HepG2 (cell line): ENCODE results near the gene PLVAP. TPM values are rescaled to one million over a fixed set of nuclear protein-coding genes. Genes with fewer than 3 reads are reported as not detected.

Experiments
- ATF7-NPFF ChIP-seq: sonication (generic); formaldehyde crosslinking; IDR thresholded peaks from 2 replicates; pipeline ENCODE4 v1.8.1; 2023; ENCODE audit warnings: mild to moderate bottlenecking, low read depth, missing genetic modification reagents, moderate library complexity
- CHD2 ChIP-seq: IDR thresholded peaks from 2 replicates; pipeline ENCODE4 v1.6.1; 2011; ENCODE audit warnings: low read depth, low read length, improper control_type of control experiment
- DR1 ChIP-seq: sonication (generic); formaldehyde crosslinking; IDR thresholded peaks from 2 replicates; pipeline ENCODE4 v1.8.0; 2021; ENCODE audit warnings: mild to moderate bottlenecking, missing genetic modification reagents, inconsistent platforms
- DZIP1 ChIP-seq: sonication (generic); formaldehyde crosslinking; IDR thresholded peaks from 2 replicates; pipeline ENCODE4 v1.5.0; 2020; ENCODE audit warnings: mild to moderate bottlenecking, missing genetic modification reagents
- FOXC1 ChIP-seq: sonication (generic); formaldehyde crosslinking; IDR thresholded peaks from 2 replicates; pipeline ENCODE4 v1.8.0; 2022; ENCODE audit warnings: mild to moderate bottlenecking, missing genetic modification reagents, borderline replicate concordance
- ISL2 ChIP-seq: sonication (generic); formaldehyde crosslinking; IDR thresholded peaks from 2 replicates; pipeline ENCODE4 v1.5.0; 2020; ENCODE audit warnings: missing genetic modification reagents
- MATR3 ChIP-seq: sonication (generic); formaldehyde crosslinking; IDR thresholded peaks from 2 replicates; pipeline ENCODE4 v1.4.0; 2020; ENCODE audit warnings: missing genetic modification reagents
- NR2F1 ChIP-seq, 2 experiments: fragments of 450-650 bp in 1 of 2; formaldehyde crosslinking in 1 of 2; IDR thresholded peaks; 2 replicates each; pipeline versions ENCODE4 v1.5.0 to v1.6.1; 2016 to 2020; ENCODE audit warnings: mild to moderate bottlenecking in 1 of 2, missing compliant biosample characterization in 1 of 2, missing genetic modification reagents in 1 of 2, moderate library complexity in 1 of 2
- REXO4 ChIP-seq: sonication (generic); formaldehyde crosslinking; IDR thresholded peaks from 2 replicates; pipeline ENCODE4 v1.8.0; 2022; ENCODE audit warnings: missing genetic modification reagents, mild to moderate bottlenecking, borderline replicate concordance
- RFX5 ChIP-seq: IDR thresholded peaks from 2 replicates; pipeline ENCODE4 v1.6.1; 2011; ENCODE audit warnings: low read depth, low read length, improper control_type of control experiment
- TBX3 ChIP-seq: fragments of 450-650 bp; IDR thresholded peaks from 2 replicates; pipeline ENCODE4 v1.6.1; 2017; ENCODE audit warnings: antibody characterized with exemption, mild to moderate bottlenecking, inconsistent platforms, borderline replicate concordance
- ZBTB3 ChIP-seq: sonication (generic); formaldehyde crosslinking; IDR thresholded peaks from 2 replicates; pipeline ENCODE4 v1.4.0; 2020; ENCODE audit warnings: low read depth, mild to moderate bottlenecking, moderate library complexity, missing genetic modification reagents, borderline replicate concordance
- ZNF10 ChIP-seq: sonication (generic); formaldehyde crosslinking; IDR thresholded peaks from 2 replicates; pipeline ENCODE4 v1.4.0; 2020; ENCODE audit warnings: mild to moderate bottlenecking, low read depth, missing genetic modification reagents, borderline replicate concordance
- ZNF329 ChIP-seq: sonication (generic); formaldehyde crosslinking; IDR thresholded peaks from 2 replicates; pipeline ENCODE4 v1.9.0; 2021; ENCODE audit warnings: low read depth, mild to moderate bottlenecking, missing genetic modification reagents
- ZNF609 ChIP-seq: sonication (generic); formaldehyde crosslinking; IDR thresholded peaks from 2 replicates; pipeline ENCODE4 v1.4.0; 2020; ENCODE audit warnings: mild to moderate bottlenecking, missing genetic modification reagents, borderline replicate concordance
- ZXDC ChIP-seq: sonication (generic); formaldehyde crosslinking; IDR thresholded peaks from 2 replicates; pipeline ENCODE4 v1.5.0; 2020; ENCODE audit warnings: mild to moderate bottlenecking, missing genetic modification reagents
- polyA plus RNA-seq, 8 experiments: library from polyadenylated mRNA; depleted of rRNA in 3 of 8; stranded (reverse) in 7 of 8; unstranded in 1 of 8; fragments of >200 nt; fragmentation: Illumina TruSeq in 4 of 8; extraction: Trizol in 4 of 8; gene quantifications; 2 replicates each; pipeline versions ENCODE4 v1.2.1 to v1.2.3, GENCODE V29; 2011 to 2016; ENCODE audit warnings: low read depth in 4 of 8, missing spikeins in 1 of 8, mixed read lengths in 1 of 8; ENCODE audit not compliant: insufficient read depth in 1 of 8
- total RNA-seq, 5 experiments: library from RNA; depleted of rRNA; stranded (reverse); fragments of >200 nt; fragmentation: Illumina TruSeq; extraction: Trizol; gene quantifications; 2 replicates each; pipeline ENCODE4 v1.2.3, GENCODE V29; 2016; ENCODE audit warnings: low read depth in 1 of 5
- TF ChIP-seq, protein P1 (sequence below): sonication (generic); formaldehyde crosslinking; IDR thresholded peaks from 2 replicates; pipeline ENCODE4 v1.5.0; 2020; ENCODE audit warnings: missing genetic modification reagents

PLVAP gene
- total and polyA plus RNA-seq, 2 of the 13 experiments (the other 11 are each of a cell fraction or from before 2014, with no cell fraction given), result 0.26 TPM; not detected in 1

DNA sequence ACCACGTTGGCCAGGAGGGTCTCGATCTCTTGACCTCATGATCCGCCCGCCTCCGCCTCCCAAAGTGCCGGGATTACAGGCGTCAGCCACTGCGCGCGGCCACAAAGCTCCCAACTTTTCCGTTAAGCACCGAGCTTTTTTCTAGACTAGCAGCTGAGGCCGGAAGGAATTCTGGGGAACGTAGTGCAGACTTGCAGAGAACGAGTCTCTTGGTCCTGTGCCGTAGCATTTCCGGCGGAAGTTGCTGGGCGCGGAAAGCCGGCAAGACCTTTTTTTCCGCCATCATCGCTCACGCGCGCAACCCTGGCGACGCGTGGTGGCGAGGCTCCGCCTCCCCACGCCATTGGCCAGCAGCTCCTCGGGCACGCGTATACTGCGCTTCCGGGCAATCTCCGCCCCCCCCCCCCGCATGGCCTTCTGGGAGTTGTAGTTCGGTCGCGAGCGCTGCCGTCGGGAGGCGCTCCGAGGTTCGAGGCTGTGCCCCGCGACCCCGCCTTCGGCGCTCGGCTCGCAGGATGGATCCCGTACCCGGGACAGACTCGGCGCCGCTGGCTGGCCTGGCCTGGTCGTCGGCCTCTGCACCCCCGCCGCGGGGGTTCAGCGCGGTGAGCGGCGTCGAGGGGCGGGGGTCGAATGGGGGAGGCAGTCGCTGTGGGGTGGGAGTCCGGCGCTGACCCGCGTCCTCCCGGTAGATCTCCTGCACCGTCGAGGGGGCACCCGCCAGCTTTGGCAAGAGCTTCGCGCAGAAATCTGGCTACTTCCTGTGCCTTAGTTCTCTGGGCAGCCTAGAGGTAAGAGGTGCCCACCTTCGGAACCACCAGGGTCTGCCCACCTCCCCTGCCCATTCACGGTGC is 42.7 kb upstream of the PLVAP start, which contains the start of gene MVB12A (continued):
- TF ChIP-seq DZIP1 (CRISPR knock-in tag), result no peak
- peak; percentile 32; the same call in 1 of the 2 replicates for TF ChIP-seq ZNF329 (CRISPR knock-in tag)
- peak; percentile 71 for TF ChIP-seq ISL2 (CRISPR knock-in tag)
- TF ChIP-seq TBX3, result no peak
- TF ChIP-seq MATR3 (CRISPR knock-in tag), result no peak
- TF ChIP-seq ATF7-NPFF, result no peak
- TF ChIP-seq REXO4 (CRISPR knock-in tag), result no peak
- no peak for TF ChIP-seq ZXDC (CRISPR knock-in tag)
- TF ChIP-seq FOXC1 (CRISPR knock-in tag), result no peak; the same call in 1 of the 2 replicates
- TF ChIP-seq NR2F1 (CRISPR knock-in tag; IDR thresholded peaks at IDR 0.05), result no peak
- no peak for TF ChIP-seq ZNF10 (CRISPR knock-in tag)
- no peak; the same call in 1 of the 2 replicates for TF ChIP-seq ZBTB3 (CRISPR knock-in tag)
- peak; percentile 52; the same call in 1 of the 2 replicates for TF ChIP-seq ZNF609
- no peak for TF ChIP-seq CHD2
- TF ChIP-seq, protein P1, sequence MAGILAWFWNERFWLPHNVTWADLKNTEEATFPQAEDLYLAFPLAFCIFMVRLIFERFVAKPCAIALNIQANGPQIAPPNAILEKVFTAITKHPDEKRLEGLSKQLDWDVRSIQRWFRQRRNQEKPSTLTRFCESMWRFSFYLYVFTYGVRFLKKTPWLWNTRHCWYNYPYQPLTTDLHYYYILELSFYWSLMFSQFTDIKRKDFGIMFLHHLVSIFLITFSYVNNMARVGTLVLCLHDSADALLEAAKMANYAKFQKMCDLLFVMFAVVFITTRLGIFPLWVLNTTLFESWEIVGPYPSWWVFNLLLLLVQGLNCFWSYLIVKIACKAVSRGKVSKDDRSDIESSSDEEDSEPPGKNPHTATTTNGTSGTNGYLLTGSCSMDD, result no peak
- peak; percentile 61 for TF ChIP-seq RFX5
- no peak for TF ChIP-seq DR1 (CRISPR knock-in tag)
